K562 (cell line): ENCODE data around the gene IBA57. TPM values are rescaled to one million over a fixed set of nuclear protein-coding genes. Genes with fewer than 3 reads are reported as not detected.
A peak's percentile ranks its signal among the peaks of the same experiment; 100 is the strongest.

Experiments used
- CREB3L1 ChIP-seq: fragments of 450-650 bp; IDR thresholded peaks from 2 replicates; pipeline ENCODE4 v1.6.1; 2014; ENCODE audit warnings: low read depth, mild to moderate bottlenecking, moderate library complexity, borderline replicate concordance
- E2F5 ChIP-seq: sonication (generic); formaldehyde crosslinking; IDR thresholded peaks from 2 replicates; pipeline ENCODE4 v1.8.0; 2022; ENCODE audit warnings: mild to moderate bottlenecking, missing genetic modification reagents
- EP300 ChIP-seq: IDR thresholded peaks from 2 replicates; pipeline ENCODE4 v1.6.1; 2012; ENCODE audit warnings: low read length, improper control_type of control experiment
- FOS ChIP-seq: IDR thresholded peaks from 3 replicates; pipeline ENCODE4 v1.6.1; 2011; ENCODE audit not compliant: insufficient read length; ENCODE audit errors: extremely low read depth
- FUS ChIP-seq: fragments of 200-400 bp; formaldehyde crosslinking; optimal IDR thresholded peaks from 2 replicates; pipeline ENCODE3; 2017; ENCODE audit warnings: low read depth, low read length
- ILF3 ChIP-seq: fragments of 450-650 bp; IDR thresholded peaks from 2 replicates; pipeline ENCODE4 v1.6.1; 2018; ENCODE audit warnings: antibody characterized with exemption, mild to moderate bottlenecking, moderate library complexity, borderline replicate concordance
- KDM2B ChIP-seq: fragments of 250-450 bp; sonication (Bioruptor Pico); IDR thresholded peaks from 2 replicates; pipeline ENCODE4 v1.8.0; 2021; ENCODE audit warnings: mild to moderate bottlenecking, moderate library complexity
- POLR2A ChIP-seq: fragments of 450-650 bp; conservative IDR thresholded peaks from 2 replicates; pipeline ENCODE4 v1.6.1; 2016
- POLR2G ChIP-seq: fragments of 200-400 bp; formaldehyde crosslinking; IDR thresholded peaks from 2 replicates; pipeline ENCODE4 v1.6.1; 2017; ENCODE audit warnings: low read depth, mild to moderate bottlenecking, antibody characterized with exemption, low read length, moderate library complexity
- POLR3G ChIP-seq: IDR thresholded peaks from 2 replicates; pipeline ENCODE4 v1.6.1; 2011; ENCODE audit not compliant: insufficient read length, insufficient replicate concordance; ENCODE audit errors: extremely low read depth
- RFX1 ChIP-seq: fragments of 450-650 bp; IDR thresholded peaks from 2 replicates; pipeline ENCODE4 v1.6.1; 2016; ENCODE audit warnings: mild to moderate bottlenecking, moderate library complexity
- SAFB2 ChIP-seq: fragments of 200-400 bp; formaldehyde crosslinking; IDR thresholded peaks from 2 replicates; pipeline ENCODE4 v1.6.1; 2018; ENCODE audit warnings: borderline replicate concordance, low read length, low read depth, moderate library complexity; ENCODE audit not compliant: severe bottlenecking
- SMARCA4 ChIP-seq: fragments of 450-650 bp; IDR thresholded peaks from 2 replicates; pipeline ENCODE4 v1.6.1; 2016
- ZNF431 ChIP-seq: sonication (generic); formaldehyde crosslinking; IDR thresholded peaks from 2 replicates; pipeline ENCODE4 v1.8.0; 2022; ENCODE audit warnings: mild to moderate bottlenecking, missing genetic modification reagents
- polyA plus RNA-seq, 8 experiments: library from polyadenylated mRNA; depleted of rRNA in 4 of 8; stranded (reverse) in 5 of 8; unstranded in 3 of 8; fragments of >200 nt; fragmentation: Nextera tagmentation in 2 of 8; fragmentation: Illumina TruSeq in 1 of 8; extraction: Ambion mirVana in 2 of 8; extraction: Trizol in 1 of 8; gene quantifications; 2 replicates each; pipeline versions ENCODE4 v1.2.1 to v1.2.3, GENCODE V29; 2011 to 2014; ENCODE audit warnings: inconsistent platforms in 1 of 8, missing spikeins in 1 of 8
- total RNA-seq, 7 experiments: library from RNA; depleted of rRNA in 6 of 7; stranded (reverse); fragments of >200 nt in 6 of 7; fragmentation: Illumina TruSeq in 2 of 7; extraction: Trizol in 2 of 7; gene quantifications; 2 replicates each; pipeline versions ENCODE4 v1.2.1 to v1.2.3, GENCODE V29; 2011 to 2021; ENCODE audit warnings: low replicate concordance in 1 of 7
- TF ChIP-seq, protein P1 (sequence below): fragments of 250-450 bp; sonication (Bioruptor Pico); IDR thresholded peaks from 2 replicates; pipeline ENCODE4 v1.4.0; 2020
- TF ChIP-seq, protein P2 (sequence below): fragments of 200-400 bp; formaldehyde crosslinking; IDR thresholded peaks from 2 replicates; pipeline ENCODE4 v1.6.1; 2017; ENCODE audit warnings: mild to moderate bottlenecking, low read depth, low read length, moderate library complexity

IBA57 gene
- total and polyA plus RNA-seq, 9 of the 15 experiments (the other 6 are each of a cell fraction or from before 2014, with no cell fraction given), result 0.77 to 15.5 (median 2.7) TPM

GRCh38 chr1:228178737-228179684 lies 13.4 kb downstream of the IBA57 start (continued):
- TF ChIP-seq, protein P1, sequence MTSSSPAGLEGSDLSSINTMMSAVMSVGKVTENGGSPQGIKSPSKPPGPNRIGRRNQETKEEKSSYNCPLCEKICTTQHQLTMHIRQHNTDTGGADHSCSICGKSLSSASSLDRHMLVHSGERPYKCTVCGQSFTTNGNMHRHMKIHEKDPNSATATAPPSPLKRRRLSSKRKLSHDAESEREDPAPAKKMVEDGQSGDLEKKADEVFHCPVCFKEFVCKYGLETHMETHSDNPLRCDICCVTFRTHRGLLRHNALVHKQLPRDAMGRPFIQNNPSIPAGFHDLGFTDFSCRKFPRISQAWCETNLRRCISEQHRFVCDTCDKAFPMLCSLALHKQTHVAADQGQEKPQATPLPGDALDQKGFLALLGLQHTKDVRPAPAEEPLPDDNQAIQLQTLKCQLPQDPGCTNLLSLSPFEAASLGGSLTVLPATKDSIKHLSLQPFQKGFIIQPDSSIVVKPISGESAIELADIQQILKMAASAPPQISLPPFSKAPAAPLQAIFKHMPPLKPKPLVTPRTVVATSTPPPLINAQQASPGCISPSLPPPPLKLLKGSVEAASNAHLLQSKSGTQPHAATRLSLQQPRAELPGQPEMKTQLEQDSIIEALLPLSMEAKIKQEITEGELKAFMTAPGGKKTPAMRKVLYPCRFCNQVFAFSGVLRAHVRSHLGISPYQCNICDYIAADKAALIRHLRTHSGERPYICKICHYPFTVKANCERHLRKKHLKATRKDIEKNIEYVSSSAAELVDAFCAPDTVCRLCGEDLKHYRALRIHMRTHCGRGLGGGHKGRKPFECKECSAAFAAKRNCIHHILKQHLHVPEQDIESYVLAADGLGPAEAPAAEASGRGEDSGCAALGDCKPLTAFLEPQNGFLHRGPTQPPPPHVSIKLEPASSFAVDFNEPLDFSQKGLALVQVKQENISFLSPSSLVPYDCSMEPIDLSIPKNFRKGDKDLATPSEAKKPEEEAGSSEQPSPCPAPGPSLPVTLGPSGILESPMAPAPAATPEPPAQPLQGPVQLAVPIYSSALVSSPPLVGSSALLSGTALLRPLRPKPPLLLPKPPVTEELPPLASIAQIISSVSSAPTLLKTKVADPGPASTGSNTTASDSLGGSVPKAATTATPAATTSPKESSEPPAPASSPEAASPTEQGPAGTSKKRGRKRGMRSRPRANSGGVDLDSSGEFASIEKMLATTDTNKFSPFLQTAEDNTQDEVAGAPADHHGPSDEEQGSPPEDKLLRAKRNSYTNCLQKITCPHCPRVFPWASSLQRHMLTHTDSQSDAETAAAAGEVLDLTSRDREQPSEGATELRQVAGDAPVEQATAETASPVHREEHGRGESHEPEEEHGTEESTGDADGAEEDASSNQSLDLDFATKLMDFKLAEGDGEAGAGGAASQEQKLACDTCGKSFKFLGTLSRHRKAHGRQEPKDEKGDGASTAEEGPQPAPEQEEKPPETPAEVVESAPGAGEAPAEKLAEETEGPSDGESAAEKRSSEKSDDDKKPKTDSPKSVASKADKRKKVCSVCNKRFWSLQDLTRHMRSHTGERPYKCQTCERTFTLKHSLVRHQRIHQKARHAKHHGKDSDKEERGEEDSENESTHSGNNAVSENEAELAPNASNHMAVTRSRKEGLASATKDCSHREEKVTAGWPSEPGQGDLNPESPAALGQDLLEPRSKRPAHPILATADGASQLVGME (CRISPR knock-in tag), result no peak
- TF ChIP-seq CREB3L1 (no peak), POLR2A (no peak), ZNF431 (CRISPR knock-in tag) (no peak), POLR2G (no peak), RFX1 (no peak; the same call in 1 of the 2 replicates), ILF3 (no peak), SMARCA4 (peak; percentile 90), POLR3G (no peak), EP300 (peak; percentile 76; the same call in 1 of the 2 replicates), FOS (no peak), KDM2B (CRISPR knock-in tag) (0 out of 2 replicates have a peak, but pooled peaks have one; percentile 44), FUS (no peak), E2F5 (no peak), SAFB2 (no peak)
- TF ChIP-seq, protein P2, sequence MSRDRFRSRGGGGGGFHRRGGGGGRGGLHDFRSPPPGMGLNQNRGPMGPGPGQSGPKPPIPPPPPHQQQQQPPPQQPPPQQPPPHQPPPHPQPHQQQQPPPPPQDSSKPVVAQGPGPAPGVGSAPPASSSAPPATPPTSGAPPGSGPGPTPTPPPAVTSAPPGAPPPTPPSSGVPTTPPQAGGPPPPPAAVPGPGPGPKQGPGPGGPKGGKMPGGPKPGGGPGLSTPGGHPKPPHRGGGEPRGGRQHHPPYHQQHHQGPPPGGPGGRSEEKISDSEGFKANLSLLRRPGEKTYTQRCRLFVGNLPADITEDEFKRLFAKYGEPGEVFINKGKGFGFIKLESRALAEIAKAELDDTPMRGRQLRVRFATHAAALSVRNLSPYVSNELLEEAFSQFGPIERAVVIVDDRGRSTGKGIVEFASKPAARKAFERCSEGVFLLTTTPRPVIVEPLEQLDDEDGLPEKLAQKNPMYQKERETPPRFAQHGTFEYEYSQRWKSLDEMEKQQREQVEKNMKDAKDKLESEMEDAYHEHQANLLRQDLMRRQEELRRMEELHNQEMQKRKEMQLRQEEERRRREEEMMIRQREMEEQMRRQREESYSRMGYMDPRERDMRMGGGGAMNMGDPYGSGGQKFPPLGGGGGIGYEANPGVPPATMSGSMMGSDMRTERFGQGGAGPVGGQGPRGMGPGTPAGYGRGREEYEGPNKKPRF, result no peak
